Activated T-cell treated with anti-CD3 and anti-CD28 coated beads, Interleukin-2, amount 50 U/mL, for 48 hours (primary cell): Measurements from ENCODE around the gene BRD7.

ENCODE experiments used
- DNase-seq, 2 experiments: peaks; one replicate each; pipeline ENCODE4 v3.0.0-alpha.2; 2020

BRD7 gene

GRCh38 chr16:50388496-50388895 is 19.7 kb upstream of the BRD7 start:
- DNase-seq, result no peak

GRCh38 chr16:50386774-50387173 is 18.0 kb upstream of the BRD7 start:
- DNase-seq, result no peak

- no peak for DNase-seq
Observed at GRCh38 chr16:50386139-50386538, 17.4 kb upstream of the BRD7 start.

GRCh38 chr16:50384500-50385135 is 15.8 kb upstream of the BRD7 start:
- no peak for DNase-seq

- DNase-seq, result no peak
Observed at GRCh38 chr16:50381679-50382440, 13.1 kb upstream of the BRD7 start.

GRCh38 chr16:50378417-50378816 is 9.6 kb upstream of the BRD7 start:
- no peak for DNase-seq

- DNase-seq, result no peak
Observed at GRCh38 chr16:50377001-50377400, 8.2 kb upstream of the BRD7 start.

GRCh38 chr16:50373780-50374179 is 5.0 kb upstream of the BRD7 start:
- DNase-seq, result no peak

GRCh38 chr16:50373345-50373701 is 4.5 kb upstream of the BRD7 start:
- no peak for DNase-seq

GRCh38 chr16:50372611-50373344 is 4.0 kb upstream of the BRD7 start:
- DNase-seq, result no peak

GRCh38 chr16:50371936-50372595 is 3.3 kb upstream of the BRD7 start:
- no peak for DNase-seq

GRCh38 chr16:50371036-50371716 is 2.4 kb upstream of the BRD7 start:
- DNase-seq, result no peak

GRCh38 chr16:50369133-50369804 is 481 bp upstream of the BRD7 start:
- no peak for DNase-seq

- no peak for DNase-seq
Observed at GRCh38 chr16:50367777-50368409, 895 bp downstream of the BRD7 start.

- DNase-seq, result no peak
Observed at GRCh38 chr16:50365791-50366575, 2.8 kb downstream of the BRD7 start.

GRCh38 chr16:50363656-50364055 is 5.1 kb downstream of the BRD7 start:
- DNase-seq, result no peak

- no peak for DNase-seq
Observed at GRCh38 chr16:50360779-50361178, 8.0 kb downstream of the BRD7 start.

GRCh38 chr16:50360033-50360778 is 8.6 kb downstream of the BRD7 start:
- no peak for DNase-seq

- no peak for DNase-seq
Observed at GRCh38 chr16:50359626-50360025, 9.2 kb downstream of the BRD7 start.
